Testis (tissue), 2 donors: Measurements from ENCODE around the gene SAC3D1.

Experiments used
- POLR2A ChIP-seq: fragments of 450-650 bp; IDR thresholded peaks from one replicate; pipeline ENCODE4 v1.6.1; 2017; ENCODE audit warnings: antibody characterized with exemption, mild to moderate bottlenecking, moderate library complexity
- TF ChIP-seq, protein P1 (sequence below), 3 experiments: fragments of 450-650 bp in 2 of 3; fragments of 200-600 bp in 1 of 3; sonication (generic) in 1 of 3; IDR thresholded peaks; one replicate each; pipeline ENCODE4 v1.5.1; 2016 to 2019; ENCODE audit warnings: antibody characterized with exemption in 3 of 3, mild to moderate bottlenecking in 2 of 3, moderate library complexity in 1 of 3

DNA sequence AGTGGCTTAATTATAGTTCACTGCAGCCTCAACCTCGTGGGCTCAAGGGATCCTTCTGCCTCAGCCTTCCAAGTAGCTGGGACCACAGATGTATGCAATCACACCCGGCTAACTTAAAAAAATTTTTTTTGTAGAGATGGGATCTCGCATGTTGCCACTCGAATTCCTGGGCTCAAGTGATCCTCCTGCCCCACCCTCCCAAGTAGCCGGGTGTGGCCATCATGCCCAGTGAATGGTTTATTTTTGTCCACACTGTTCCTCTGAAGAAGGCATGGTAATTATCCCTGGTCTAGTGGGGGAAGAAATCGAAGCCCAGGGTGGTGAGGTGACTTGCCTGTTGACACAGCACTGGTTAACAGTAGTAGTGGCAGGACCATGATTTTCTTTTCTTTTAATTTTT, 1.9 kb downstream of the SAC3D1 start:
- TF ChIP-seq, protein P1, sequence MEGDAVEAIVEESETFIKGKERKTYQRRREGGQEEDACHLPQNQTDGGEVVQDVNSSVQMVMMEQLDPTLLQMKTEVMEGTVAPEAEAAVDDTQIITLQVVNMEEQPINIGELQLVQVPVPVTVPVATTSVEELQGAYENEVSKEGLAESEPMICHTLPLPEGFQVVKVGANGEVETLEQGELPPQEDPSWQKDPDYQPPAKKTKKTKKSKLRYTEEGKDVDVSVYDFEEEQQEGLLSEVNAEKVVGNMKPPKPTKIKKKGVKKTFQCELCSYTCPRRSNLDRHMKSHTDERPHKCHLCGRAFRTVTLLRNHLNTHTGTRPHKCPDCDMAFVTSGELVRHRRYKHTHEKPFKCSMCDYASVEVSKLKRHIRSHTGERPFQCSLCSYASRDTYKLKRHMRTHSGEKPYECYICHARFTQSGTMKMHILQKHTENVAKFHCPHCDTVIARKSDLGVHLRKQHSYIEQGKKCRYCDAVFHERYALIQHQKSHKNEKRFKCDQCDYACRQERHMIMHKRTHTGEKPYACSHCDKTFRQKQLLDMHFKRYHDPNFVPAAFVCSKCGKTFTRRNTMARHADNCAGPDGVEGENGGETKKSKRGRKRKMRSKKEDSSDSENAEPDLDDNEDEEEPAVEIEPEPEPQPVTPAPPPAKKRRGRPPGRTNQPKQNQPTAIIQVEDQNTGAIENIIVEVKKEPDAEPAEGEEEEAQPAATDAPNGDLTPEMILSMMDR (IDR thresholded peaks at IDR 0.05): no peak
- no peak for TF ChIP-seq POLR2A
